ENCODE data around the gene COX4I2.
"Not testable (repeated sequence)": the region's sequence is repeated elsewhere in the genome, so short reads cannot be mapped to it uniquely, and the experiment has no call there.

The COX4I2 gene

GRCh38 chr20:31606804-31607639 lies 30.7 kb upstream of the COX4I2 start:
- no peak for TF ChIP-seq EZH2phosphoT487 (IDR thresholded peaks at IDR 0.05; ENCODE audit: low read length)
- TF ChIP-seq, protein P1, sequence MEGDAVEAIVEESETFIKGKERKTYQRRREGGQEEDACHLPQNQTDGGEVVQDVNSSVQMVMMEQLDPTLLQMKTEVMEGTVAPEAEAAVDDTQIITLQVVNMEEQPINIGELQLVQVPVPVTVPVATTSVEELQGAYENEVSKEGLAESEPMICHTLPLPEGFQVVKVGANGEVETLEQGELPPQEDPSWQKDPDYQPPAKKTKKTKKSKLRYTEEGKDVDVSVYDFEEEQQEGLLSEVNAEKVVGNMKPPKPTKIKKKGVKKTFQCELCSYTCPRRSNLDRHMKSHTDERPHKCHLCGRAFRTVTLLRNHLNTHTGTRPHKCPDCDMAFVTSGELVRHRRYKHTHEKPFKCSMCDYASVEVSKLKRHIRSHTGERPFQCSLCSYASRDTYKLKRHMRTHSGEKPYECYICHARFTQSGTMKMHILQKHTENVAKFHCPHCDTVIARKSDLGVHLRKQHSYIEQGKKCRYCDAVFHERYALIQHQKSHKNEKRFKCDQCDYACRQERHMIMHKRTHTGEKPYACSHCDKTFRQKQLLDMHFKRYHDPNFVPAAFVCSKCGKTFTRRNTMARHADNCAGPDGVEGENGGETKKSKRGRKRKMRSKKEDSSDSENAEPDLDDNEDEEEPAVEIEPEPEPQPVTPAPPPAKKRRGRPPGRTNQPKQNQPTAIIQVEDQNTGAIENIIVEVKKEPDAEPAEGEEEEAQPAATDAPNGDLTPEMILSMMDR (IDR thresholded peaks at IDR 0.05; ENCODE audit: low read length): no peak
- TF ChIP-seq EZH2 (optimal IDR thresholded peaks at IDR 0.05; ENCODE audit: low read depth, low read length): no peak
- no peak overlapping the region for H3K9ac ChIP-seq (ENCODE audit: low read length)
- H3K9me2 ChIP-seq (replicated peaks; ENCODE audit: insufficient read depth, low read length): no peaks in the 10 kb centered on the region
- H2AFZ ChIP-seq (ENCODE audit: low read length): no peak overlapping the region
- H3F3A ChIP-seq (ENCODE audit: insufficient read depth, low read length): 0 out of 2 replicates have a peak, but pooled peaks cover 2% of the 10 kb centered on the region
- H3K36me3 ChIP-seq (replicated peaks; ENCODE audit: insufficient read depth, low read length): no peaks in the 10 kb centered on the region
- peaks cover 12% of the 10 kb centered on the region for H3K27me3 ChIP-seq (replicated peaks; ENCODE audit: insufficient read depth, low read length)
- H3K4me3 ChIP-seq (ENCODE audit: low read length): no peak overlapping the region
- no peaks in the 10 kb centered on the region for H4K20me1 ChIP-seq (ENCODE audit: insufficient read depth, low read length)
- DNase-seq: no peak
- no peak overlapping the region for H3K4me2 ChIP-seq (ENCODE audit: low read depth, low read length)
- no peaks in the 10 kb centered on the region; the same call in 1 of the 2 replicates for H3K4me1 ChIP-seq (ENCODE audit: low read length)
- no peak overlapping the region for H3K27ac ChIP-seq (ENCODE audit: low read length)
- no peaks in the 10 kb centered on the region for H3K79me2 ChIP-seq (ENCODE audit: low read length)
- no peaks in the 10 kb centered on the region for H3K9me3 ChIP-seq (replicated peaks; ENCODE audit: insufficient read depth, low read length)

- no peak for DNase-seq
- Histone ChIP-seq H3K27ac (ENCODE audit: low read length) (no peak overlapping the region), H3K79me2 (ENCODE audit: low read length) (no peaks in the 10 kb centered on the region), H3K4me2 (ENCODE audit: low read depth, low read length) (no peak overlapping the region), H3K36me3 (replicated peaks; ENCODE audit: insufficient read depth, low read length) (no peaks in the 10 kb centered on the region), H3K9me2 (replicated peaks; ENCODE audit: insufficient read depth, low read length) (no peaks in the 10 kb centered on the region), H3K4me3 (ENCODE audit: low read length) (no peak overlapping the region), H3K4me1 (ENCODE audit: low read length) (no peaks in the 10 kb centered on the region; the same call in 1 of the 2 replicates), H3K27me3 (replicated peaks; ENCODE audit: insufficient read depth, low read length) (peaks cover 12% of the 10 kb centered on the region), H3K9me3 (replicated peaks; ENCODE audit: insufficient read depth, low read length) (no peaks in the 10 kb centered on the region), H2AFZ (ENCODE audit: low read length) (no peak overlapping the region), H4K20me1 (ENCODE audit: insufficient read depth, low read length) (no peaks in the 10 kb centered on the region), H3F3A (ENCODE audit: insufficient read depth, low read length) (no peaks in the 10 kb centered on the region), H3K9ac (ENCODE audit: low read length) (no peak overlapping the region)
- TF ChIP-seq EZH2phosphoT487 (IDR thresholded peaks at IDR 0.05; ENCODE audit: low read length): no peak
- no peak for TF ChIP-seq EZH2 (optimal IDR thresholded peaks at IDR 0.05; ENCODE audit: low read depth, low read length)
- TF ChIP-seq, protein P1 (IDR thresholded peaks at IDR 0.05; ENCODE audit: low read length): no peak
Observed at GRCh38 chr20:31607640-31608250, 30.0 kb upstream of the COX4I2 start.

DNA sequence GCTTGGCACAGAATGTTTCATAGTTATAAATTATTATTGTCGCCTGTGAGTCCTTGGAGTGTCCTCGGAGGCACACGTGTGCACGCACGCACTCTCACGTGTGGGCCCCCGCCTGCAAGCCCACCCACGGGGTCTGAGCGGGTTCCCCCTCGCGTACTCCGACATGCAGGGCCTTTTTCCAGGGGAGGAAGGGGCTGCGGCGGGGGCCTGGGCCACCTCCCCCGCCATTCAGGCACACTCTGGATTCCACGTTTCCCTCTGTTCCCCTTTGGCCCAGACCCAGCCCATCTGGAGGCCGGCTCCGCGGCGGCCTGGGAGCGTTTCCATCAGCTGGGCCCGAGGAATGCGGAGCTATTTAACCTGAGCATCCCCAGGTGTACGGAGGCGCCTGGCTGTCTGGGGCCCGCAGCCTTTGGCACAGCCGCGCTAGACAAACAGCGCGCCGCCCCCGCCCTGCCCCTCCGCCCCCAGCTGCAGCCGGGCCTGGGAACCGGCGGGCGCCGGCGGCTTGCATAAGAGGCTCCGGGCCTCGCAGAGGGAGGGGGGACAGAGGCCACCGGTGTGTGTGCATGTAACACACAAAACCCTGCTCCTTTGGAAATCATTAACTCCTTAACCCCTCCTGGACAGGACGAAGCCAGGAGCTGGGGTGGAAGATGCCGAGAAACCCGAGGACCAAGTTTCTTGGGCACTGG lies 29.3 kb upstream of the COX4I2 start:
- Histone ChIP-seq H3K4me3 (ENCODE audit: low read length) (no peak overlapping the region), H3K9me2 (replicated peaks; ENCODE audit: insufficient read depth, low read length) (no peaks in the 10 kb centered on the region), H3K27ac (ENCODE audit: low read length) (no peak overlapping the region), H3F3A (ENCODE audit: insufficient read depth, low read length) (no peaks in the 10 kb centered on the region), H3K9me3 (replicated peaks; ENCODE audit: insufficient read depth, low read length) (no peaks in the 10 kb centered on the region), H3K4me1 (ENCODE audit: low read length) (no peaks in the 10 kb centered on the region; the same call in 1 of the 2 replicates), H2AFZ (ENCODE audit: low read length) (no peak overlapping the region), H4K20me1 (ENCODE audit: insufficient read depth, low read length) (no peaks in the 10 kb centered on the region), H3K9ac (ENCODE audit: low read length) (no peak overlapping the region), H3K27me3 (replicated peaks; ENCODE audit: insufficient read depth, low read length) (peaks cover 12% of the 10 kb centered on the region), H3K4me2 (ENCODE audit: low read depth, low read length) (no peak overlapping the region), H3K79me2 (ENCODE audit: low read length) (no peaks in the 10 kb centered on the region), H3K36me3 (replicated peaks; ENCODE audit: insufficient read depth, low read length) (no peaks in the 10 kb centered on the region)
- no peak for TF ChIP-seq EZH2phosphoT487 (IDR thresholded peaks at IDR 0.05; ENCODE audit: low read length)
- TF ChIP-seq, protein P1 (IDR thresholded peaks at IDR 0.05; ENCODE audit: low read length): no peak
- no peak for TF ChIP-seq EZH2 (optimal IDR thresholded peaks at IDR 0.05; ENCODE audit: low read depth, low read length)
- DNase-seq: no peak

DNA sequence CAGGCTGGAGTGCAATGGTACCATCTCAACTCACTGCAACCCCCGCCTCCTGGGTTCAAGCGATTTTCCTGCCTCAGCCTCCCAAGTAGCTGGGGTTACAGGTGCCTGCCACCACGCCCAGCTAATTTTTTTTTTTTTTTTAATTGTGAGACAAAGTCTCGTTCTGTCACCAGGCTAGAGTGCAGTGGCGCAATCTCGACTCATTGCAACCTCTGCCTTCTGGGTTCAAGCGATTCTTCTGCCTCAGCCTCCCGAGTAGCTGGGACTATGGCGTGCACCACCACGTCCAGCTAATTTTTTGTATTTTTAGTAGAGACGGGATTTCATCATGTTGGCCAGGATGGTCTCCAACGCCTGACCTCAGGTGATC lies 25.5 kb upstream of the COX4I2 start:
- not testable (repeated sequence) for H3K9ac ChIP-seq (ENCODE audit: low read length); H3K27ac ChIP-seq (ENCODE audit: low read length); DNase-seq; H3K36me3 ChIP-seq (replicated peaks; ENCODE audit: insufficient read depth, low read length); H3K4me1 ChIP-seq (ENCODE audit: low read length); H3F3A ChIP-seq (ENCODE audit: insufficient read depth, low read length); H3K27me3 ChIP-seq (replicated peaks; ENCODE audit: insufficient read depth, low read length); H3K9me2 ChIP-seq (replicated peaks; ENCODE audit: insufficient read depth, low read length); H3K9me3 ChIP-seq (replicated peaks; ENCODE audit: insufficient read depth, low read length); H3K4me3 ChIP-seq (ENCODE audit: low read length); H2AFZ ChIP-seq (ENCODE audit: low read length); H3K79me2 ChIP-seq (ENCODE audit: low read length); H4K20me1 ChIP-seq (ENCODE audit: insufficient read depth, low read length)
- peak overlapping the region; percentile 19; the same call in 1 of the 2 replicates for H3K4me2 ChIP-seq (ENCODE audit: low read depth, low read length)

Measured in MM.1S (cell line).